ENCODE data around the gene ZBED4. TPM values are rescaled to one million over a fixed set of nuclear protein-coding genes. Genes with fewer than 3 reads are reported as not detected.

Gene ZBED4
- total and polyA plus RNA-seq, 2 experiments from 2014 or later: 8.5 to 31.9 TPM

DNA sequence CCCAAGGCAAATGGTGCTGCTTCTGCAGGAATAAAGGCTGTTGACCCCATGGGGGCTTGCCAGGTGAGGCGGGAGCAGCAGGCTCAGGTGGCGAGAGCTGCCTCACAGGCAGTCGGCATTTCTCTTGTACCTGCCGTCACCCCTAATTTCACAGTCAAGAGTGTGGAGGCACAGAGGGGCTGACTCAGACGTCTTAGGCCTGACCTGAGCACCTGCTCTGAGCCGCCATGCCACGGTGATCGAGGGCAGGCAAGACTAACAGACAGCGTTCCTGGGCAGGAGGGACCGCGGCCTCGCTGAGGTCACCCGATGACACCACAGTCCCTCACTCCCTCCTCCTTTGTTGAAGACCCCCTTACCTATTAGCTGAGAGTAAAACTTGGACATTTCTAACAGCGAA lies 59.4 kb downstream of the ZBED4 start:
- Mint-ChIP-seq H3K9me3 (no peaks in the 10 kb centered on the region), H3K4me1 (no peaks in the 10 kb centered on the region; the same call in 2 of the 3 replicates), H3K36me3 (ENCODE audit: low read depth) (peaks cover 3% of the 10 kb centered on the region; the same call in 1 of the 3 replicates), H3K27me3 (ENCODE audit: insufficient read depth, low read depth, poor library complexity) (peaks cover 7% of the 10 kb centered on the region), H3K27ac (no peak overlapping the region), H3K4me3 (no peak overlapping the region)
- Histone ChIP-seq H3K4me3 (no peak overlapping the region), H3K27me3 (ENCODE audit: insufficient read depth) (no peaks in the 10 kb centered on the region), H3K36me3 (ENCODE audit: insufficient read depth) (no peaks in the 10 kb centered on the region), H3F3A (replicated peaks; ENCODE audit: low read depth) (peaks cover 6% of the 10 kb centered on the region; the same call in 1 of the 2 replicates), H3K4me1 (ENCODE audit: insufficient read depth) (no peaks in the 10 kb centered on the region; the same call in 1 of the 2 replicates), H3K4me2 (no peak overlapping the region), H4K20me1 (replicated peaks; ENCODE audit: insufficient read depth) (no peaks in the 10 kb centered on the region; the same call in 1 of the 2 replicates), H2AFZ (no peak overlapping the region), H3K27ac (ENCODE audit: low read depth) (no peak overlapping the region), H3K9me2 (ENCODE audit: insufficient read depth) (no peaks in the 10 kb centered on the region), H3K79me2 (replicated peaks; ENCODE audit: insufficient read depth) (peaks cover 17% of the 10 kb centered on the region)
- ATAC-seq (no peak), DNase-seq (ENCODE audit: low spot score) (no peak)
- no peak for TF ChIP-seq NANOG (IDR thresholded peaks at IDR 0.05; ENCODE audit: borderline replicate concordance)
- TF ChIP-seq, protein P1, sequence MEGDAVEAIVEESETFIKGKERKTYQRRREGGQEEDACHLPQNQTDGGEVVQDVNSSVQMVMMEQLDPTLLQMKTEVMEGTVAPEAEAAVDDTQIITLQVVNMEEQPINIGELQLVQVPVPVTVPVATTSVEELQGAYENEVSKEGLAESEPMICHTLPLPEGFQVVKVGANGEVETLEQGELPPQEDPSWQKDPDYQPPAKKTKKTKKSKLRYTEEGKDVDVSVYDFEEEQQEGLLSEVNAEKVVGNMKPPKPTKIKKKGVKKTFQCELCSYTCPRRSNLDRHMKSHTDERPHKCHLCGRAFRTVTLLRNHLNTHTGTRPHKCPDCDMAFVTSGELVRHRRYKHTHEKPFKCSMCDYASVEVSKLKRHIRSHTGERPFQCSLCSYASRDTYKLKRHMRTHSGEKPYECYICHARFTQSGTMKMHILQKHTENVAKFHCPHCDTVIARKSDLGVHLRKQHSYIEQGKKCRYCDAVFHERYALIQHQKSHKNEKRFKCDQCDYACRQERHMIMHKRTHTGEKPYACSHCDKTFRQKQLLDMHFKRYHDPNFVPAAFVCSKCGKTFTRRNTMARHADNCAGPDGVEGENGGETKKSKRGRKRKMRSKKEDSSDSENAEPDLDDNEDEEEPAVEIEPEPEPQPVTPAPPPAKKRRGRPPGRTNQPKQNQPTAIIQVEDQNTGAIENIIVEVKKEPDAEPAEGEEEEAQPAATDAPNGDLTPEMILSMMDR (conservative IDR thresholded peaks at IDR 0.05; ENCODE audit: low read depth in 2 of 2): no peak
- TF ChIP-seq ZNF114 (CRISPR knock-in tag; IDR thresholded peaks at IDR 0.05): no peak
- TF ChIP-seq POLR2AphosphoS5 (IDR thresholded peaks at IDR 0.05; ENCODE audit: low read depth): no peak
- no peak for TF ChIP-seq EZH2phosphoT487 (IDR thresholded peaks at IDR 0.05; ENCODE audit: unreplicated experiment)
- no peak for TF ChIP-seq JUNB (IDR thresholded peaks at IDR 0.05; ENCODE audit: unreplicated experiment)
- TF ChIP-seq, protein P2, sequence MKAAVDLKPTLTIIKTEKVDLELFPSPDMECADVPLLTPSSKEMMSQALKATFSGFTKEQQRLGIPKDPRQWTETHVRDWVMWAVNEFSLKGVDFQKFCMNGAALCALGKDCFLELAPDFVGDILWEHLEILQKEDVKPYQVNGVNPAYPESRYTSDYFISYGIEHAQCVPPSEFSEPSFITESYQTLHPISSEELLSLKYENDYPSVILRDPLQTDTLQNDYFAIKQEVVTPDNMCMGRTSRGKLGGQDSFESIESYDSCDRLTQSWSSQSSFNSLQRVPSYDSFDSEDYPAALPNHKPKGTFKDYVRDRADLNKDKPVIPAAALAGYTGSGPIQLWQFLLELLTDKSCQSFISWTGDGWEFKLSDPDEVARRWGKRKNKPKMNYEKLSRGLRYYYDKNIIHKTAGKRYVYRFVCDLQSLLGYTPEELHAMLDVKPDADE (IDR thresholded peaks at IDR 0.05): no peak
- TF ChIP-seq CREB1 (CRISPR knock-in tag; IDR thresholded peaks at IDR 0.05; ENCODE audit: low read depth): no peak
- no peak for TF ChIP-seq ZNF331 (CRISPR knock-in tag; IDR thresholded peaks at IDR 0.05; ENCODE audit: low read depth)
- TF ChIP-seq REST (IDR thresholded peaks at IDR 0.05; ENCODE audit: unreplicated experiment): no peak
- TF ChIP-seq EZH2 (IDR thresholded peaks at IDR 0.05; ENCODE audit: low read depth, unreplicated experiment): no peak
